Naive thymus-derived CD8-positive, alpha-beta T cell (primary cell): ENCODE data around the gene SUGCT. TPM values are rescaled to one million over a fixed set of nuclear protein-coding genes. Genes with fewer than 3 reads are reported as not detected.

Experiments used
- ATAC-seq, 2 donors: fragments of 150-1000 bp; cut with Tn5 transposase in 1 of 2; sonication (Bioruptor Pico), chemical (Tn5 transposase) in 1 of 2; 1 replicate in 1 of 2; 2 replicates in 1 of 2; pipeline ENCODE4 v1.10.0; 2021; ENCODE audit warnings: mild to moderate bottlenecking in 2 of 2, moderate library complexity in 2 of 2
- POLR2A ChIA-PET: fragments of 350-600 bp; sonication (Branson Sonifier 250); formaldehyde crosslinking; loops from one replicate; lab custom pipeline; 2021; ENCODE audit warnings: antibody characterized with exemption; lab: Charles Lee
- DNase-seq, 10 donors: peaks; one replicate each; pipeline versions ENCODE4 v3.0.0 to v3.0.0-alpha.2; 2020 to 2022
- H3K27ac Mint-ChIP-seq, 10 donors: one replicate each; pipeline ENCODE4 v1.8.0; 2020 to 2022; ENCODE audit warnings: mild to moderate bottlenecking in 10 of 10, mixed read lengths in 10 of 10, moderate library complexity in 4 of 10, inconsistent platforms in 1 of 10
- H3K27me3 Mint-ChIP-seq, 5 donors: one replicate each; pipeline ENCODE4 v1.8.0; 2021 to 2022; ENCODE audit warnings: mixed read lengths in 5 of 5
- H3K36me3 Mint-ChIP-seq, 3 donors: one replicate each; pipeline ENCODE4 v1.8.0; 2020 to 2022; ENCODE audit warnings: mixed read lengths in 3 of 3, mild to moderate bottlenecking in 2 of 3, inconsistent platforms in 1 of 3
- H3K4me1 Mint-ChIP-seq, 4 donors: one replicate each; pipeline ENCODE4 v1.8.0; 2021 to 2022; ENCODE audit warnings: mixed read lengths in 4 of 4
- H3K4me3 Mint-ChIP-seq, 10 donors: one replicate each; pipeline ENCODE4 v1.8.0; 2020 to 2022; ENCODE audit warnings: mild to moderate bottlenecking in 10 of 10, mixed read lengths in 10 of 10, moderate library complexity in 6 of 10, inconsistent platforms in 1 of 10
- H3K9me3 Mint-ChIP-seq, 9 donors: one replicate each; pipeline ENCODE4 v1.8.0; 2020 to 2022; ENCODE audit warnings: mixed read lengths in 9 of 9, mild to moderate bottlenecking in 3 of 9, inconsistent platforms in 1 of 9, moderate library complexity in 1 of 9
- polyA plus RNA-seq, 3 donors: library from polyadenylated mRNA; unstranded; fragments of 300-500 nt; fragmentation: Illumina TruSeq; gene quantifications; one replicate each; pipeline ENCODE4 v1.2.3, GENCODE V29; 2021
- total RNA-seq, 8 experiments: library from RNA in 2 of 8; stranded (reverse) in 2 of 8; gene quantifications; one replicate each; pipeline ENCODE4 v1.2.3 and lab custom pipeline; 2021 to 2026

Gene SUGCT
- total and polyA plus RNA-seq, 5 experiments from 2014 or later: 1.3 to 3.6 (median 2.1) TPM

DNA sequence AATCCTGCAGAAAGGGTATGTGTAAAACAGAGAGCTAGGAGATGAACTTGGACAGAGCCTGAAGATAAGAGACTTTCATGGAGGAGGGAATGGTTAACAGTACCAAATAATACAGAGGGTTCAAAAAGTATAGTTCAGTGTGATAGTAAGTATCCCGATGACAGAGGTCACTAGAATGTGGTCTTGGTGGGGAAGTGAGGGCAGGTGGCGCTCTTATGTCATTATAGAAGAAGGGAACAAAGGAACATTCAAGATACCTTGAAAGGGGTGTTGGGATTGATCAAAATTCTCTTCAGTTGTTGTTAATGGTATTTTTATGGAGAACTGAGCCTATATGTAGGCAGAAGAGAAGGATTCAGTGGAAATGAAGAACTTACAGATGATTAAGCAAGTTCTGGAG is 312.5 kb downstream of the SUGCT start:
- Mint-ChIP-seq H3K27me3 (peaks cover 0 to 7% (median 0%) of the 10 kb centered on the region in 5 donors), H3K4me3 (no peak overlapping the region), H3K9me3 (peaks cover 0 to 19% (median 7%) of the 10 kb centered on the region in 9 donors), H3K27ac (no peak overlapping the region), H3K4me1 (no peaks in the 10 kb centered on the region), H3K36me3 (peaks cover 0 to 11% (median 7%) of the 10 kb centered on the region in 3 donors)
- POLR2A ChIA-PET: no interaction called here
- no peak for DNase-seq
- ATAC-seq: no peak

DNA sequence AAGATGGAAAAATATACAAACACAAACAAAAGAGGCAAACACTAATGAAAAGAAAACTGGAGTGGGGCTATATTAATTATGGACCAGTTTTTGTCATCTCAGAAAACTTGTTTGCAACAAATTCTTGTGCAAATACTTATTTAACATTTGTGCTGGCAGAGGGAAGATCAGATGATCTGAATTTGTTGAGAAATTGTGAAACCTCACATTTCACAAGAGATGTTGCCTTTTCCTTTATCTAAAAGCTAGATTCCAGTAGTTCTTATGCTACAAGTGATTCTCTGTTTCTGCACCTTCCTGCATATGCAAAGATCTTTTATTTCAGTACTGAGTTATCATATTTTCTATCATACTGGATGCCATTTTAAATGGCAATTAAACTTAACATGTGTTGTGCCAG is 320.7 kb downstream of the SUGCT start:
- Mint-ChIP-seq H3K4me1 (no peaks in the 10 kb centered on the region), H3K27ac (no peak overlapping the region), H3K9me3 (peaks cover 0 to 4% (median 0%) of the 10 kb centered on the region in 9 donors), H3K27me3 (no peaks in the 10 kb centered on the region), H3K36me3 (peaks cover 0 to 6% (median 0%) of the 10 kb centered on the region in 3 donors), H3K4me3 (no peak overlapping the region)
- POLR2A ChIA-PET: no interaction called here
- no peak for DNase-seq
- no peak for ATAC-seq

DNA sequence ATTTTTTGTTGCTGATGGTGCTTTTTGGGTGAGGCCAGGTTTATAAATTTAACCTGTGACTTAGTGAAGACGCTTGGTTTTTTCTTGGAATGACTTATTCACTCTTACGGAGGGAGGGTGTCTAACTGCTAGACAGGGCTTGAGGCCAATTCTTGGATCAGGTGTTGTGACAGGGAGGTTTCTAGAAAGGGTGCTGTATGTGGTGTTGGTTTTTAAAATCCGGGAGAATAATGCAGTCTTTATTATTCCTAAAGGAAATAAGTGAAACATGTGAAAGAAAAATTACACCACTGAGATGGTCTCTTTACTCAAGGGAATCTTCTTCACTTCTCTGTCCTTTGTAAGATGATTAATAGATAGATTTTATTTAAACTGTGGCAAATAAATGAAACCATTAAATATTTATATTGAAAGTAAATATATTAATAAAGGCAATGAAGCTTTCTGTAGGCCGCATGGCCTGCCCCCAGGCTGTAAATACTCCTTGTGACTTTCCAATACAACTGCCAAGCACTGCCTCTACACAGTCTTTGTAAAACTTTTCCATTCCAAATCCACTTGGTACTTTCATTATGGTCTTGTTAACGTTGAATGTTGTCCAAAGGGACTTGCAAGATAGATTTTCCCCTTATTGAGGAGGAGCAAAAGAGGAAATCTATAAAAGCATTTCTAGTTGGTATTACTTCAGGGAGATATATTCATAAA is 323.1 kb downstream of the SUGCT start:
- Mint-ChIP-seq H3K27me3 (peaks cover 0 to 3% (median 0%) of the 10 kb centered on the region in 5 donors), H3K4me1 (no peaks in the 10 kb centered on the region), H3K36me3 (no peaks in the 10 kb centered on the region), H3K4me3 (no peak overlapping the region), H3K9me3 (peaks cover 0 to 4% (median 0%) of the 10 kb centered on the region in 9 donors), H3K27ac (no peak overlapping the region)
- POLR2A ChIA-PET: no interaction called here
- no peak for DNase-seq
- ATAC-seq: no peak

DNA sequence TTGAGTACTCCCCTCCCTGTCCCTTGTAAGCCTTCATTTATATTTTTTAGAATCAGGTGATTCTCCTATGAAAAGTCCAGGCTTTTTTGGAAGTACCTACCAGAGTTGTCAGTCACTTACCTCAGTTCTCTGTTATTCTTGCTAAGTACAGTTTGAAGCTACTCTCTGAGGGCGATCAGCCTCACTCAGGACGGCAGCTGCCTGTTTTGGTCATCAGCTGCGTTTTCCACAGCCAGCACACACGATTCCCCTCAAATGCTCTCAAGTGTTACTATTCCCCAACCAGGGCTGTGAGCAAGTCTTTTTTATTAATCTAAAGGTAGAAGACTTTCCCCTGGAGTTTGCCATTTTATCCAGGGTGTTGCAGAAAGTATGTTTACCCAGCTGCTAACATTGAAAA is 328.6 kb downstream of the SUGCT start:
- POLR2A ChIA-PET: no interaction called here
- DNase-seq (no peak), ATAC-seq (no peak)
- peaks cover 0 to 3% (median 0%) of the 10 kb centered on the region in 5 donors for H3K27me3 Mint-ChIP-seq
- H3K27ac Mint-ChIP-seq: no peak overlapping the region
- H3K36me3 Mint-ChIP-seq: no peaks in the 10 kb centered on the region
- peaks cover 0 to 3% (median 0%) of the 10 kb centered on the region in 9 donors for H3K9me3 Mint-ChIP-seq
- H3K4me1 Mint-ChIP-seq: no peaks in the 10 kb centered on the region
- no peak overlapping the region for H3K4me3 Mint-ChIP-seq

DNA sequence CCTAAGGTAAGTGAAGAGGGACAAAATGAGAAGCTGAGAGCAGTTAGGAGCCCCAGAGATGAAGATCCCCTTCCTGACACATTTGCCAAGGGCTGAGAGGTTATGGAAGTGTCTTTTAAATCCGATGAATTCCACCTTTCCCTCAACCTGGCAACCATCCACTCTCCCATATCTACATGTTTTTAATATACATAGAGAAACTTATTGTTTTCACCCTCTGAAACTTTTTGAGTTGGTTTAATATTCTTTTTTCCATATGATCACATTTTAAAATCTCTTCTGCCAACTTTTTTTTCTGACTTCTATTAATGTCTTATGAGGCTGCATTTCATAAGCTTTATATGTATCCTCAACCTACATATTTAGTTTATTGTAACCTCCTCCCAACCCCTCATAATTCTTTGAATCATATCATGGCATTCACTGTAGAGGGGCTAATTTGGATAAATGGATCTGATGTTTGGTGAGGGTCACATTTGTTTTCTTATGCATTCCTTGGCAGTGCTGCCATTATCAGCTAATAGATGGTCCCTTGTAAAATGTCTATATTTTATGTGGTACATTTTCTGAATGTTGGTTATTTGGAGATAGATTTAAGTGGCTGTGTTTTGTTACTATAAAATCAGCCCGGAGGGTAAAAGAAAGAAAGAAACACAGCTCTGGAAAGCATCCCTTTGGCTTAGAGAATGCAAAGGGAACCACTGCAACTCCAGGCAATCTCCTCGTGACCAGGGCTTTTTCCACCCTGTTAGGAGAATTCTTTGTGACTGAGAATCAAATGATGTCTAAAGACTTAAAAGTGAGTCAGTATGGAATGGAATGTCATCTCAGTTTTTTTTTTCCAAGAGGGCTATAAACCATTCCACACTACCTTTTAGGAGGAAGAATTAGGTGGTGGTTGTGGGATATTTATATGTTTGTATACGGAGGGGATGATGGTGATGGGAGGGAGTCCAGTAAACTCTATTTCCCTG is 334.4 kb downstream of the SUGCT start:
- ATAC-seq (no peak), DNase-seq (no peak)
- Mint-ChIP-seq H3K27me3 (peaks cover 0 to 1% (median 0%) of the 10 kb centered on the region in 5 donors), H3K4me3 (no peak overlapping the region), H3K9me3 (peaks cover 0 to 3% (median 0%) of the 10 kb centered on the region in 9 donors), H3K36me3 (no peaks in the 10 kb centered on the region), H3K27ac (no peak overlapping the region), H3K4me1 (no peaks in the 10 kb centered on the region)
- POLR2A ChIA-PET: no interaction called here

DNA sequence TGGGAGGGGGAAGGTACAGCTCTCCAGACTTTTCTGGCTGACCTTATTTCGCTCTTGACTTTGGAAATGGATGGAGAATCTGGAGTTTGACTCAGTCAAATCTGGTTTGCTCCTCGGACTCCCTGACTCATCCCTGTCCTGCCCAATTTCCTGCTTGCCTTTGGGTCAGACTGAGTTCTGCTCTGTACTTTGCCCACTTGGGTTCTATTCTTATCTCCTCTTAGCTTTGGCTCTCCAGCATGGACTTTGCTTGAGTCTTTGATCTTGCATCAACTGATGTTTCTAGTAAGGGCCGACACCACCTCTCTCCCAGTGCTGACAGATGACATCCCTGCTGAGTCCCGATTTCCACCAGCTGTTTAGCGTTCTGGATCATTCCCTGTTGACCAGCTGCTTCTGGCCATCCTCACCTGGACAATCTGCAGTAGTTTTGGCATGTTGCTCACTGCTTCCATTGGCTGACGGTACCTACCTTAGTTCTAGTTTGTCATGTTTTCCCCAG is 335.3 kb downstream of the SUGCT start:
- POLR2A ChIA-PET: no interaction called here
- H3K9me3 Mint-ChIP-seq: peaks cover 0 to 3% (median 0%) of the 10 kb centered on the region in 9 donors

DNA sequence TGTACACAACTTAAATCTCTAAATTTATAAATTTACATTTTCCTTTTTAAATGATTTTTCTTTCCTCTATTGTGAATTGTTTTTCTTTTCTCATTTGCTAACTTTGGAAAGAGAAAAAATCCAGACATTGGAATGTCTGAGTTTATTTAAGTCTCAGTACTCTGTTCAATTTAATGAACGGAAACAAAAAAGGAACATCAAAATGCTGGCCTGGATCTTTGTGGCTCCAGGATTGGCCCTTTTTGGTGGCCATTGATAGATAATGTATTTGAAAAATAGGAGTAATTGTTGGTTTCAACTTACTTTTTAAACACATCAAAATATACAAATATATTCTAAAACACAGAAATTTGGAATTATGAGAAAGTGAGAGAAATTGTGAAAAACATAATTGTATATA is 336.0 kb downstream of the SUGCT start:
- H3K36me3 Mint-ChIP-seq: no peaks in the 10 kb centered on the region
- H3K9me3 Mint-ChIP-seq: peaks cover 0 to 3% (median 0%) of the 10 kb centered on the region in 9 donors
- no peaks in the 10 kb centered on the region for H3K4me1 Mint-ChIP-seq
- ATAC-seq: no peak
- no peak for DNase-seq
- POLR2A ChIA-PET: no interaction called here
- no peak overlapping the region for H3K4me3 Mint-ChIP-seq
- H3K27me3 Mint-ChIP-seq: peaks cover 0 to 1% (median 0%) of the 10 kb centered on the region in 5 donors
- no peak overlapping the region for H3K27ac Mint-ChIP-seq

More for the DNA sequence above, 335.3 kb downstream of the SUGCT start:
- Mint-ChIP-seq H3K4me3 (no peak overlapping the region), H3K4me1 (no peaks in the 10 kb centered on the region), H3K36me3 (no peaks in the 10 kb centered on the region), H3K27ac (no peak overlapping the region), H3K27me3 (peaks cover 0 to 1% (median 0%) of the 10 kb centered on the region in 5 donors)
- DNase-seq (no peak), ATAC-seq (no peak)

DNA sequence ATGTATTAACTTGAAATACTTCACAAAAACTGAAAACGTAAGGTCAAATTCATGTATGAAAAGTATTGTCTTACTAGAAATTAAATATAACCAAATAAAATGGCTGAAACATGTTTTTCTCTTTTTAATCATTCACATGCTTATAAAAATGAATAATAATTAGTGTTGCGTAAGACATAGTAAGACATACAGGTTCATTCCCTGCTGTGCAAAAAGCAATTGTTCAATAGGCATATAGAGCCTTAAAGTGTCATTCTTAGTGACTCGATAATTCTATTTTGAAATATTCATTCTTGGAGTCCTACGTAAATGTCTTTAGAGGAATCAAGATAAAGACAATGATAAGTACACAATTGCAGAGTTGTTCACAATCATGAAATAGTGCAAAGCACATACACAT is 337.1 kb downstream of the SUGCT start:
- DNase-seq (no peak), ATAC-seq (no peak)
- Mint-ChIP-seq H3K9me3 (no peaks in the 10 kb centered on the region), H3K4me3 (no peak overlapping the region), H3K4me1 (no peaks in the 10 kb centered on the region), H3K27me3 (peaks cover 0 to 1% (median 0%) of the 10 kb centered on the region in 5 donors), H3K27ac (no peak overlapping the region), H3K36me3 (no peaks in the 10 kb centered on the region)
- POLR2A ChIA-PET: no interaction called here

DNA sequence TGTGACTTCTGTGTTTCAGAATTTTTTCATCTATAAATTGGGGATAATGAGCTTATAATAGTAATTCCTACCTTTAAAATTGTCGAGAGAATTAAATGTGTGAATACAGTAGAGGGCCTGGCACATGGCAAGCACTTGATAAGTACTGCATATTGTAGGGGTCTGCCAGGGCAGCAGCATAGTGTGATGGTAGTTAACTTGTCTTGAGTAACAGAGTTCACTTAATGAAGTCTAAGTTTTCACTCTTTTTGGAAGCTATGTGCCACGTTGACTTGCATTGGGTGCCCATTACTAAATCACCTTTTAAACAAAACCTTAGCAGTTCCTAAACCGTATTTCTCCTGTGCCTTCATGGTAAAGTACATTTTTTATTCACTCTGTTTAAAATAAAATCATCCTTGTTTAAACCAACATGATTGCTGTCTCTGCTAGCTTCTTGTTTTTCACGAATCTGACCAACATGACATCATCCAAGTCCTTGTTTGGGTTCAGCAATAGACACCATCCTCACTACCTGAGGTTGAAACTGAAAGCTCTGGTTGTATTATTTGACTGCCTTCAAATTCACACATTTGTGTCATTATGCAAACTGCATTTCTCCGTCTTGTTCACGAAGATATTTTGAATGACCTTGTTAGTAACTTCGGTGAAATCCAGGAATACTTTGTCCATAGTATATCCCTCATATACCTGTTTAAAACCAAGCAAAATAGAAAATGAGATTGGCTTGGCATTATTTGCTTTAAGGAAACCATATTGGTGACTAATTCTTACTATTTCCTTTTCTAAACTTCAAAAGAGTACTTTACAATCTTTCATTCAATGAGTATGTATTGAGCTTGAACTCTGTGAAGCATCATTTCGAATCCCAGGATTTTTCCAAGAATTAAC is 340.2 kb downstream of the SUGCT start:
- Mint-ChIP-seq H3K4me3 (no peak overlapping the region), H3K9me3 (no peaks in the 10 kb centered on the region), H3K27me3 (no peaks in the 10 kb centered on the region), H3K36me3 (no peaks in the 10 kb centered on the region), H3K27ac (no peak overlapping the region), H3K4me1 (no peaks in the 10 kb centered on the region)
- POLR2A ChIA-PET: no interaction called here
- no peak for ATAC-seq
- no peak for DNase-seq

DNA sequence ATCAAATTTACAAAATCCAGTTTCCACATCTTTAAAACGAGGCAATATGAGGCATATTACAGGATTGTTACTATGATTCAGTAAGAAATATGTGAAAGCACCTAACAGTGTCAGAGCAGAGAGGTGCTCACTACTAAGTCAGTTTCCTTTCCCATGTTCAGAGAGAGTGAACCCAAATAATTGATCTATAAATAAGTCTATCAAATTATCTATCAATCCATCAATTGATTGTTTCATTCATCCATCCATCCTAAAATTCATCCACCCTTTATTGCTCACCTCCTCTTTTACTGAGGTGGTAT is 340.8 kb downstream of the SUGCT start:
- DNase-seq (no peak), ATAC-seq (no peak)
- no peaks in the 10 kb centered on the region for H3K27me3 Mint-ChIP-seq
- H3K27ac Mint-ChIP-seq: no peak overlapping the region
- no peaks in the 10 kb centered on the region for H3K36me3 Mint-ChIP-seq
- no peaks in the 10 kb centered on the region for H3K9me3 Mint-ChIP-seq
- H3K4me1 Mint-ChIP-seq: no peaks in the 10 kb centered on the region
- H3K4me3 Mint-ChIP-seq: no peak overlapping the region
- POLR2A ChIA-PET: no interaction called here

DNA sequence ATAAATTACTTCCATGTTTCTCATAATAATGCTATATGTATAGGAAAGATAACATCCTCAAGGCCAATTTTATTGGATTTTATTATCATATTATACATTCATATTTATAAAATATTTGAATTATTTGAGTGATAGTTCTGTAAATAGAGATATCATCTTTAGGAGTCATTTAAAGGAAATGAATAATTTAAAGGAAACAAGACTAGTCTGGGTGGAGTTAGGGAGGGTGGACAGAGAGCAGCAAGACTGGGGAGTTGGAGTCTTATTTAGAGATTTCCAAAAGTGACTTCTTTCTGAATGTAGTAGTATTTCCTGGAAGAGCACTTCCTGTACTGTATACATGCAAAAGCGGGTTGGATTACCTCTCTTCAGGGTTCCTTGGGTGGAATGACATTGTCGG is 342.3 kb downstream of the SUGCT start:
- no peaks in the 10 kb centered on the region for H3K4me1 Mint-ChIP-seq
- no peak overlapping the region for H3K27ac Mint-ChIP-seq
- no peak overlapping the region for H3K4me3 Mint-ChIP-seq
- no peaks in the 10 kb centered on the region for H3K9me3 Mint-ChIP-seq
- POLR2A ChIA-PET: no interaction called here
- no peak for DNase-seq
- H3K36me3 Mint-ChIP-seq: no peaks in the 10 kb centered on the region
- no peaks in the 10 kb centered on the region for H3K27me3 Mint-ChIP-seq
- ATAC-seq: no peak

DNA sequence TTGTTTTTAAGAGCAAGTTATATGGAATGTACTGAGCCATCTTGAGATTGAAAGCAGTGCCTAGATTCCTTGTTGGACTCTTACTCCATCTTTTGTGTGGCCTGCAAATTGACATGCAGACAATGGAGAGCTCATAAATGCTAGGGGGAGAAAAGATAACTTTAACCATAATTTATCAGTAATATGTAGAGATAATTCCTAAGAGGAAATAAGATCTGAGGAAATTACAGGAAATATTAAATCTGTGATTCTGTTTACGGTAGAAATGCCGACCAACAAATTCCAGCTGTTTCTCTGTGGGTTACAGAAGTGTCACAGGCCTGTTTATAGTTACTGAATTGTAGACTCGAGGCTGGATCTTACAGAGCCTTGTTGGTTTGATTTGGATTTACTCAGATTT is 348.0 kb downstream of the SUGCT start:
- H3K4me1 Mint-ChIP-seq: no peaks in the 10 kb centered on the region
- no peak for ATAC-seq

More for the DNA sequence above, 348.0 kb downstream of the SUGCT start:
- H3K9me3 Mint-ChIP-seq: peaks cover 0 to 3% (median 0%) of the 10 kb centered on the region in 9 donors
- no peak for DNase-seq
- H3K4me3 Mint-ChIP-seq: no peak overlapping the region
- POLR2A ChIA-PET: interaction anchor here (0.6 kb wide), 1 partner anchor 225 kb away, joined by 3 read pairs; no protein-coding TSS in a partner anchor
- no peak overlapping the region for H3K27ac Mint-ChIP-seq
- H3K27me3 Mint-ChIP-seq: no peaks in the 10 kb centered on the region
- peaks cover 0 to 2% (median 0%) of the 10 kb centered on the region in 3 donors for H3K36me3 Mint-ChIP-seq
